Suppressor macrophage (primary cell): Measurements from ENCODE around the gene IDUA.
A peak's percentile ranks its signal among the peaks of the same experiment; 100 is the strongest.
"Not testable (repeated sequence)": the region's sequence is repeated elsewhere in the genome, so short reads cannot be mapped to it uniquely, and the experiment has no call there.

ENCODE experiments used
- DNase-seq, 4 experiments: peaks; one replicate each; pipeline ENCODE4 v3.0.0-alpha.2; 2020 to 2022

IDUA gene

DNA sequence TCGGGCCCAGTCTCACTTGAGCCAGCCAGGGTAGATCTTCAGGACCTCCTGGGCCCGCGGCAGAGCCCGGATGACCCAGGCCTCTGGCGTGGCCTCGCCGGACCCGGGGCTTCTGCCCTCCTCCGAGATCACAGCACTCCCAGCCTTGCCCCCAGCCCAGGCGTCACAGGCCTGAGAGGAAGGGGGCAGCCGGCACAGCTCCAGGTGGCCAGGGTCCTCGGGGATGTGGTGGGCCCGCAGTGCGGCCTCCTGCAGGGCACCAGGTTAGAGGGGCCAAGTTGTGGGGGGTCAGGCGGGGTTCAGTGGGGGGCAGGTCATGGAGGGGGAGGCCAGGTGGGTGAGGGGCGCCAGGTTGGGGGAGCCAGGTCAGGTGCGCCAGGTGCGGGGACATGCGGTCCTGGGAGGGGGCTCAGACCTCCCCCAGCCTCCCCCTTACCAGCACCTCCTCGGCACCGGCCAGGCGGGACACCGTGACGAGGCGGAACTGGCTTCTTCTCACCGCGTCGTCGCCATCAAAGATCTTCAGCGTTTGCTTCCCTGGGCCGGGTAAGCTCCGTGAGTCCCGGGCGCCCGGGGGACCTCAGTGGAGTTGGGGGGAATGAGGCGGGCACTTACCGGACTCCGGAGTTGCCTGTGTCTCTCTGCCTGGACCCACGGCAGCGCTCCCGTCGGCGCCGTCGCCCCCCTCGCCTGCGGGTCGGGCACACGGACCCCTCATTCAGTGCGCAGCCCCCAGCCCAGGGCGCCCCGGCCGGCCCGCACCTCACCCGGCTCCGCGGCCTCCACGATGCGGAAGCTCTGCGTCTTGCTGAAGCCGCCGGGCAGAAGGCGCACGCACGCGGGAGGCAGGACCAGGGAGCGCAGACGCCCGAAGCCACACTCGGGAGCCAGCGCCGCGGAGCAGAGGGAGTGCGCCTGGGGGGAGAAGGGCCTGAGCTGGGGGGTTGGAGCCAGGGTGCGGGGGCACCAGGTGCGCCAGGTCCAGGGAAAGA lies 19.4 kb upstream of the IDUA start:
- peak in 3 of 4 experiments; percentile 32 to 52 (median 35) for DNase-seq

DNA sequence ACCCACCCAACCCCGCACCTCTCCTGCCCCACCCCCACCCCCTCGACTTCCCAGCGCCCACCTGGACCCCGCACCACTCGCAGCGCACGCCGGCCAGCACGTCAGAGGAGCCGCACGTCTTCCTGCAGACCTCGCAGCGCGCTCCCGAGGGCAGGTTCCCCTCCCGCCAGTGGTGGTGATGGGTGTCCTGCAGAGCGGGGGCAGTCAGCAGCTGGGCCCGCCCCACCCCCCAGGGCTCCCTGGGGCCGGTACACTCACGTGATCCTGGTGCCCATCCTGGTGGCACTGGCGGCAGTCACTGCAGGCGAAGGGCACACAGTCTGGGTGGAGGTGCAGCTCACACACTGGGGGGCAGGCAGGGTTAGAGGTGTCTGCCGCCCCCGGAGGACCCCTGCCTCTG lies 18.6 kb upstream of the IDUA start:
- no peak for DNase-seq

DNA sequence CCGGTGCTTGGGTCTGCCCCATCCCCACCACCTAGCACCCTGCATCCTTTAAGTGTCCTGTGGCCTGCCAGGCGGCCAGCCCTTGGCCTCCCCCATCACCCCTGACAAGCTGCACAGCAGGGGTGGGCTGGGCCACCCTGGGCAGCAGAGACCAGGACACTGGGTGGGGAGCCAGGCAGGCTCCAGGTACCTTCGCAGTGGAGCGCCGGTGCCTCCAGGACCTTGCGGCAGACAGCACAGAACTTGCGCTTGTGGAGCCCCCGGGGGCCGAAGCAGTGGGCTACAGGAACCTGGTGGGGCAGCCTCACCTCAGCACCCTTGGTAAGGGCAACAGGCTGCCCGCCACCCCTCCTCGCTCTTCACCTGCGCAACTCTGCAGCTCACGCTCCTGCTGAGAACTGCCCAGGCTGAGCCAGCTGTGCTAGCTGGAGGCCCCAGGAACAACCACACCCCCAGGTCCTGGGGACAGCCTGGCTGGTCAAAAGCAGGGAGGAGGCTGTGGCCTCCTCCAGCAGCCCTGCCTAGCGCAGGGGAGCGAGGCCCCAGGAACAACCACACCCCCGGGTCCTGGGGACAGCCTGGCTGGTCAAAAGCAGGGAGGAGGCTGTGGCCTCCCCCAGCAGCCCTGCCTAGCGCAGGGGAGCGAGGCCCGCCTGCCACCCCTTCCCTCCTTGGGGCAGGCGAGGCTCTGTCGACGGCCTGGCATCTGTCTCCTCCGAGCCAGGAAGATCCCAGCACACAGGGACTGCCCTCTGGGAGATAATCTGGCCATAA lies 18.0 kb upstream of the IDUA start:
- no peak for DNase-seq

DNA sequence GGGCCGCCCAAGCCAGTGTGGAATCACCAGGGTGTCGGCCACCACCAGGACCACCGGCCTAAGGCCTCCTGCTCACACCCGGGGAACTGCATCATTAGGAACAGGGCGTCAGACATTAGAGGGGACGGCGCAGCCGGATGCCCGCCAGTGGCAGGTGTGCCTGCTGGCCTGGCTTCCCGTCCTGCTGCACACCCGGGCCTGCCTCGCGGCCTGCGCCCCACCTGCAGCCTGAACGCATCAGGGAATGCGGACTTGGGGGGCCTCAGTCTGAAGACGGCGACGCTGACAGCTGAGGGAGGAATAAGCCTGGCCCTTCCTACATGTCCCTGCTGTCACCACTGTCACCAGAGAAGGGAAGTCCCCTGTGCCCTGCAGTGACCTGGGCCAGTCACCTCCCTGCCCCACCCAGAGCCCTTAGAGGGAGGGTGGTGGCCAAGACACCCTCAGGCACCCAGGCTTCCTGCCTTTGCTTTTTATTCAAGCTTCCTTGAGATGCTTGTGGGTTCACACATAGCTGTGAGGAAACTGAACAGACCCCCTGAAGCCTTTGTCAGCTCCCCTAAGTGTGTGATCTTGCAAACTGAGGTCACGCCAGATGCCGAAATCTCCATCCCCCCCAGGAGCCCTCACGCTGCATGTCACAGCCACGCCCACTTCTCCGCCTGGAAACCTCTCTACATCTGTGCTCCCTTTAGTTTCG lies 16.6 kb upstream of the IDUA start:
- peak in 3 of 4 experiments; percentile 16 to 41 (median 23) for DNase-seq

GRCh38 chr4:970854-971520 lies 15.9 kb upstream of the IDUA start:
- no peak for DNase-seq

DNA sequence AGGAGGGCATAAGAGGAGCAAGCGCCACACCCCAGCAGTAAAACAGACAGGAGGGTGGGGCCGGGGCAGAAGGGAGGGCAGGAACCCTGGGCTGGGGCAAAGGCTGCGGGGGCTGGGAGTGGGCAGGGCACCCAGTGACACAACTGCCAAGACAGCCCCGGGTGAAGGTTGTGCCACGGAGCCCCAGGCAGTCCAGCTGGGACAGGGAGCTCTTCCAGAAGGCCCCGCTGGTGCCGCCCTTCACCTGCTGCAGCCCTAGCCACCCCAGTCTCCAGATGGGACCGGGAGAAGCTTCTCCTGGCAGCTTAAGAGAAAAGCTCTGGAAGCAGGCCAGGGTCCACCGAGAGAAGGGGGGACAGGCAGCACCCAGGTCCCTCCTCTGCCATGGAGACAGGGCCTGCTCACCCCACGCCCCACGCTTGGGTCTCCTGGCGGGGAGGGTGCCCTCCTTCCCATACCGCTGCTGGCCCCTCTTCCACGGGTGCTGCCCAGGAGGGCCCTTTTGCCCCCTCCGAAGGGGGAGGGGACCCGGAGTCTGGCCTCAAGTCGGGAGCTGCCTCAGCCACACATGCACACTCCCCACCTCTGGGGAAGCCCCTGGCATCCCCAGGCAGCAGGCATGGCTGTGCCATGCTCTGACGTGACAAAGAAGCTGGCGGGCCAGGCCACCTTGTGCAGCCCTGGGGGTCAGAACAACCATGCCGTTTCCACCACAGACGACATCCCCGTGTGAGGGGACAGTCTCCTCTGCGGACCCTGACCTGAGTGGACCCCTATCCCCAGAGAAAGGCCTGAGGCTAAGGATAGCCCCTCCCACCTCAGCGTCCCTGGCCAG lies 15.0 kb upstream of the IDUA start:
- DNase-seq: no peak

DNA sequence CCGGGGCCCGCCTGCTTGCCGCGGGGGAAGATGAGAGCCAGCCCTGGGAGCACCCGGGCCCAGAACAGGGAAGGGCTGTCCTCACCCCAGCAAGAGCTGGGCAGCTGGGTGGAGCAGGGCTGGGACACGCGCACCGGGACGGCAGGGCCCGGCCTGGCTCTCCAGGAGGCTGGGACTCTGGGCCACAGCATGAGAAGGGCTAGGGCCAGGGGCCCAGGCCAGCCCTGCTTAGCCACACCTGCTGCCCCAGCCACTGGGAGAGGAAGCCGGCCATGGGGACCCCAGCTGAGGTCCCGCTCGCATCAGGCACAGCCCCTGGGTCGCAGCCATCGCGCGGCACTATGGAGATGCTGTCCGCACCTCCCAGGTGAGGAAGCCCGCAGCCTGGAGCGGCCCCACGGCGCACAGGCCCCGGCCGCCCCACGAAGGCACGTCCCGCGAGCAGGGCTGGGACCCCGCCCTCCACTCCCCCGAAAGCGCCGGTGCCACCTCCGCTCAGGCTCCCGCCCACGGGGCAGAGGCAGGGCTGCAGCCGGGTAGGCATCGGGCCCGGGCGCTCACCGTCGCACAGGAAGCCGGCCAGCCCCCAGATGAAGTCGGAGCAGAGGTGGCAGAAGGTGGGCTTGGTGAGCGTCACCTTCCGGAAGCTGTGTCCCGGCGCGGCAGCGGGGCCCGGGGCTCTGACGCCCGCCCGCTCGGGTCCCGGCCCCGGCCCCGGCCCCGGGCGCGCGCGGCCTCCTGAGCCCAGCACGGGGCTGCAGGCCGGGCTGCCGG lies 14.0 kb upstream of the IDUA start:
- peak; percentile 29 to 65 (median 44) for DNase-seq

DNA sequence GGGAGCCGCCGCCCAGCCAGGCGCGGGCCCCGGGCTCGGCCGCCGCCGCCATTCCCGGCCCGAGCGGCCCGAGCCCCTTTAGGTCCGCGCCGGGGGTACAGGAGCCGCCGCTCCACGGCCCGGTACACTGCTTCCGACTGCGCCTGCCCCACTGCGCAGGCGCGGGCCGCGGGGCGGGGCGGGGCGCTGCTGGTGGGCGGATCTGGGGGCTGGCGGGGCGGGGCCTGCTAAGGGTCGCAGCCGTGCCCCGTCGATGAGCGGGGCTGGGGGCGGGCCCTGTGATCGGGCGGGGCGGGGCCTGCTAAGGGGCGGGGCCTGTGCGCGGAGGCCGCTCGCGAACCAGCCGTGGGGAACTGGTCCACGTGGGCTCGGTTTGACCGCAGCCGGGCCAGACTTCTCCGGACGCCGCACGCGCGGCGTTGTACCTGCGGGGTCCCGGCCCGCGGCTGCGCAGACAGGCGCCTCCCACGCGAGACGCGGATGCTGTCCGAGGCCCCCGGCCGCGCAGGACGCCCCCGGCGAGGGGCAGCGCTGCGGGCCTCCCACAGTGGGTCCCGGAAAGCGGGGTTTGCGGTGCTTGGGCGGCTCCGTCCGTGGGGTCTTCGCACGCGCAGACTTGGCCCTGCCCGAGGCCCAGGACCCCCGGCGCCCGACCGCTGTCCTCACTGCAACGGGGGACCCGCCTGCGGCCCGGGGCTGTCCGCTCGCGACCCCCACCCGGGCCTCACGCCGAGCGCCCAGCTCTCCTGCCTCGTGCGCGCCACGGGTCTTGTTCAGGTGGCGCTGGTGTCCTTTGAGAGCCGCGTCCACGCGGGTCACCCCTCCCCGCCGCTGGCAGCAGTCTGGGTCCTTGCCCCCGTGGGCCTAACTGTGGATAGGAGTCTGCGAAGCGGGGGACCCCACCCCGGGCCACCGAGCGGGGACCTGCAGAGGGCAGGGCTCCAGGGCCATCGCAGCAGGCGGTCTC lies 13.1 kb upstream of the IDUA start, which contains the start of gene DGKQ:
TSS of gene DGKQ (minus strand) at position 139 of the 967 bp plus-strand sequence. CDS start at position 52, 87 bp downstream.
- peak; percentile 93 to 99 (median 96) for DNase-seq

DNA sequence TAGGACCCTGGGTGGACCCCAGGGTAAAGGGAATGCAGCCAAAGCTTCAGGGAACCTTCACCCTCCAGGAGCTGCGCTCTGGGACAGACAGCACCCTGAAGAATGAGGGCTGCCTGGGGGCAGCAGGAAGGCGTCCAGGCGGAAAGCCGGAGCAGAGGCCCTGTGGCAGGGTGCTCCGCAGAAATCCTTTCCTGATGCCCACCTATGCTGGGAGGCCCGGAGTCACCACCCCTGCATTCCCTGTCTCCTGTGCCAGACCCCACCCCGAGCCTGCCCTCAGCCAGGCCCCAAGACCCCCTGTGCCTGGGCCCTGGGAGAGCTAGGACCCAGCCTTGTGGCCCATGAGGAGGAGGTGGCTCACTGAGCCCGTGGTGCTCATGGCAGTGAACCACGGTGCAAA lies 12.2 kb upstream of the IDUA start:
- DNase-seq: no peak

GRCh38 chr4:976016-976415 lies 10.8 kb upstream of the IDUA start:
- not testable (repeated sequence) for DNase-seq

GRCh38 chr4:978957-979701 lies 7.7 kb upstream of the IDUA start:
- DNase-seq: peak; percentile 69 to 88 (median 82)

- DNase-seq: no peak
Observed at GRCh38 chr4:982291-982690, 4.6 kb upstream of the IDUA start.

GRCh38 chr4:982814-983213 lies 4.0 kb upstream of the IDUA start:
- DNase-seq: no peak

DNA sequence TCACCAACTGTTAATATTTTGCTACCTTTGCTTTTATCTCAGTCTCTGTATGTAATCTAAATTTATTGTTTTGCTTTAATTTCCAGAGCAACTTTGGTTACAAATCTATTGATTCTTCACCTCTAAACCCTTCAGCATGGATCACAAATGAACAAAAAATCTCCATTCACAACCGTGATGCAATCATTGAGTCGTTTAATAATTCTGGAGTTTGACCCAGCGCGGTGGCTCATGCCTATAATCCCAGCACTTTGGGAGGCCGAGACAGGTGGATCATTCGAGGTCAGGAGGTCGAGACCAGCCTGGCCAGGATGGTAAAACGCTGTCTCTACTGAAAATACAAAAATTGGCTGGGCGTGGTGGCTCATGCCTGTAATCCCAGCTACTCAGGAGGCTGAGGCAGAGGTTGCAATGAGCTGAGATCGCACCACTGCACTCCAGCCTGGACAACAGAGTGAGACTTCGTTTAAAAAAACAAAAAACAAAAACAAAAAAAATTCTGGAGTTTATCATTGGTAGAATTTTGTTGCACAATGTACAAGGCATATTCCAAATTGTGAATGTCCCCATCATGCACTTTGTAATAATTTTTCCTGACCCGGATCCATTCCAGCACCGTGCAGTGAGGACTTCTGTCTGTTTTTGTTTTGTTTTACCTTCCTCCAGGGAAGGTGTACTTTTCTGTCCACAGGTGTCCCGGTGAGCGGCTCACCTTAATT lies 2.3 kb upstream of the IDUA start:
- DNase-seq: no peak

- peak; percentile 71 to 88 (median 82) for DNase-seq
Observed at GRCh38 chr4:985123-985830, 1.6 kb upstream of the IDUA start.

DNA sequence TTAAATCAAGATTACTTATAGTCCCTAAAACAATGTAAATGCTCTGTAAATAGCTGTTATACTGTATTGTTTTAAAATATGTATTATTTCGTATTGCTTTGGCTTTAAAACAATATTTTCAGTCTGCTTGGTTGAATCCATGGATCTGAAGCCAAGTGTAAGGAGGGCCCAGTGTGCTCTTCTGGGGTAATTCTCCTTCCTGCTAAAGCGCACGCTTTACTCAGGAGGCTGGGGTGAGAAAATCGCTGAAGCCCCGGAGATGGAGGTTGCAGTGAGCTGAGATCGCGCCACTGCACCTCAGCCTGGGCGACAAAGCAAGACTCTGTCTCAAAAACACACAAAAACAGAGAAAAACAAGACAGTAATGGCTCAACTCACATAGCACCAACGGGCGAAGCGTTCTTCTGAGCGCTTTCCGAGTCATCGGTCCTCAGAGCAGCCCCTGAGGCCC lies 391 bp upstream of the IDUA start:
- no peak for DNase-seq
